ENCODE measurements around the gene CPED1.
"Not testable (repeated sequence)": the region's sequence is repeated elsewhere in the genome, so short reads cannot be mapped to it uniquely, and the experiment has no call there.

Gene CPED1

GRCh38 chr7:121183883-121184282 is 195.4 kb downstream of the CPED1 start:
- DNase-seq (ENCODE audit: low read depth in 2 of 2) = not testable (repeated sequence)

- DNase-seq (ENCODE audit: low read depth in 2 of 2) = no peak
These were observed 198.2 kb downstream of the CPED1 start for GRCh38 chr7:121186746-121187145.

GRCh38 chr7:121187222-121187621 is 198.7 kb downstream of the CPED1 start:
- no peak for DNase-seq (ENCODE audit: low read depth in 2 of 2)

- no peak for DNase-seq (ENCODE audit: low read depth in 2 of 2)
These were observed 199.2 kb downstream of the CPED1 start for GRCh38 chr7:121187676-121188075.

- no peak for DNase-seq (ENCODE audit: low read depth in 2 of 2)
These were observed 204.3 kb downstream of the CPED1 start for GRCh38 chr7:121192834-121193233.

DNA sequence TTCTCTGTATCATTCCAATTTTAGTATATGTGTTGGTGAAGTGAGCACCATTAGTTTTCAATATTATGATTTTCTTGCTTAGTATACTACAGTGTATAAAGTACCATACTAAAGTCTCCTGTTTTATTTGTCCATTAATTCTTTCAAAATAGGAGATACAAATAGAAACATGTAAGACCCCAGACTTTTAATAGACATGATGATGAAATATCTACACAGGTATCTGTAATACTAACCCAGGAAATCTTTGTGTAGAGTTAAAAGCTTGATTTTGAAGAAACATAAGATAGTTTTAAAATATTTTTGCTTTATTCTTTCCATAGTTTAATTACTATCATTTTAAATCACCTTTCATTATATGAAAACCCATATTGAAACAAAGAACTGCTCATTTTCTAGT is 206.5 kb downstream of the CPED1 start:
- DNase-seq (ENCODE audit: low read depth in 2 of 2) = no peak

GRCh38 chr7:121195874-121196273 is 207.4 kb downstream of the CPED1 start:
- no peak for DNase-seq (ENCODE audit: low read depth in 2 of 2)

- no peak for DNase-seq (ENCODE audit: low read depth in 2 of 2)
These were observed 207.8 kb downstream of the CPED1 start for GRCh38 chr7:121196286-121196685.

- no peak for DNase-seq (ENCODE audit: low read depth in 2 of 2)
These were observed 208.9 kb downstream of the CPED1 start for GRCh38 chr7:121197455-121197854.

DNA sequence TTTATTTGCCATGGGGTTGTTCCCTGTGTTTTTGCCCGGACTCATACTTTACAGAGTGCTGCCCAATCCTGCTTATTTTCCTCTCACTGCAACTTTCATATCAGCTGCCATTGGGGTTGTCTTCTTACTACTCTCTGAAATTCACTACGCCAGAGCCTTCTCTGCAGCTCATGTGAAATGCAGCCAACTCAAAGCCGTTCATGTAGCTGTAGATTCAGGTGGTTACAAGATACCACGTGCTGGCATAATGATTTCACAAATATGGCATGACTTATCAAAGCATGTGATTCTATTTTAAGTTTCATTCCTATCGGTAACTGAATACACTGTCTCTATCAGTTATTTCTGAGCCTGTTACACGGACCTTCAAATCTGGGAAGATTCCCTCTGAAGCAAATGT is 210.0 kb downstream of the CPED1 start:
- no peak for DNase-seq (ENCODE audit: low read depth in 2 of 2)

DNA sequence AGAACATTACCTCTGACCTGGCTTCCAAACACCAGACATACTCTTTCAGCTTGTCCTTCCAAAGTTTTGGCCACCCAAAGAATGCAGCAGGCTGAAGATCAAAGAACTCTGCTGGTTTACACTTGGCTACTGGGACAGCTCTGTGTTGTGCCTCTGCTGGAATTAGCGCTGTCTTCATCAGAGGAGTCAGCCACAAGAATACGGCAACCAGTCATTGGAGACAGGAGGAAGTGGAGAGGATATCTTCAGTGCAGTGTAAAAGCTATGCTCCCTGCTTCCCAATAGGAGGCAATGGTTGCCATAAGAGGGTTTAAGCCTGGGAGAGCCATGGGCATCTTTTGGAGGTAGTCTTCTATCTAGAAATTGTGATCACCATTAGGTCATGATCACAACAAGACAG is 213.6 kb downstream of the CPED1 start:
- DNase-seq (ENCODE audit: low read depth in 2 of 2) = no peak

DNA sequence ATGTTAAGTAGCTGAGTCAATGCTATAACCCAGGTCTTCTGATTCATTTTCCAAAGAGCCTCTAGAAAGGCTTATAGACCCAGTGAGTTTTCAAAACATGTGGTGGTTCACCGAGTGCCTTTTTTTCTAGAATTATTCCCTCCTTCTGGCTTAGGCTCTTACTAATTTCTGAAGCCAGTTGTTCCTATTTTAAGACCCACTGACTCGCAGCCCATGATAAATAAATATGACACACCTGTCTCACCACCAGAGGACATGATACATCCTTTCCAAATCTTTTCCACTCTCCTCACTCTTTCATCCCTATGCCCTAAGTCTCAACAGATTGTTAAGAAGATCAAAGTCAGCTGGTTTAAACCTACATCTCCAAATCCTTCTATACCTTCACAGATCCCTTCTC is 214.3 kb downstream of the CPED1 start:
- DNase-seq (ENCODE audit: low read depth in 2 of 2) = no peak

- DNase-seq (ENCODE audit: low read depth in 2 of 2) = no peak
These were observed 216.0 kb downstream of the CPED1 start for GRCh38 chr7:121204537-121204936.

DNA sequence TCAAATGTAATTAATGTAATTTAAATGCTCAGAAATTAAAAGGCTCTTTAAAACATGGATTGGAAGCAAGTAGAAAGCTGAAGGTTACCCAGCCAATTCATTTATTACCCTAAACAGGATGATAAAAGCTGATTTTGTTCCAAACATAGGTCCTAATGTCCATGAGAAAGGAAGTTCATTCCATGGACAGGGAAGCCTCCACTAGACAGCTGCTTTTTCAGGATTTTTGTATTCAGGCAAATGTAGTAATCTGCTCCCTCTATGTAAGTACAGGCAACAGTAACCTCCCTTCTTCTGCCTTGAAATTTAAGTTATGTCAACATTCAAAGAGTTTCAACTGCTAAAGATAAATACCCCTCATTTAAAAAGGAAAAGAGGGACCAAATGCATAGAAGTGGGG is 217.3 kb downstream of the CPED1 start:
- no peak for DNase-seq (ENCODE audit: low read depth in 2 of 2)

GRCh38 chr7:121211253-121211652 is 222.7 kb downstream of the CPED1 start:
- no peak for DNase-seq (ENCODE audit: low read depth in 2 of 2)

DNA sequence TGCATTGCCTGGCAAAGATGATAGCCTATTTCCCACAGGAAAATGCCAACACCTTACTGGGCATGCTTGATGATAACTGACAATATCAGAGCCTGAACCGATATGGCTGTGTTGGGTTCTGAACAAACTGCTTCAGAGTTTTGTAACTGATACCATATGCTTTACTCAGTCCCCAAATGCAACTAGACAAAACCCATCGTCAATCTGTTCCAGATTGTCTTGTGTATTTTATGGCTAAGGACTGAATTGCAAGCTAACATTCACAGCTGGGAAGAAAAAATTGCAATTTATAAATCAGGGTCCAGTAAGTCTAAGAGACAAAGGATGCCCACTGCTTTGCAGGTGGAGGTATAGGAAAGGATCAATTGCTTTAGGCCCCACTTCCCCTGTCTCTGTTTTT is 223.5 kb downstream of the CPED1 start:
- DNase-seq (ENCODE audit: low read depth in 2 of 2) = no peak

DNA sequence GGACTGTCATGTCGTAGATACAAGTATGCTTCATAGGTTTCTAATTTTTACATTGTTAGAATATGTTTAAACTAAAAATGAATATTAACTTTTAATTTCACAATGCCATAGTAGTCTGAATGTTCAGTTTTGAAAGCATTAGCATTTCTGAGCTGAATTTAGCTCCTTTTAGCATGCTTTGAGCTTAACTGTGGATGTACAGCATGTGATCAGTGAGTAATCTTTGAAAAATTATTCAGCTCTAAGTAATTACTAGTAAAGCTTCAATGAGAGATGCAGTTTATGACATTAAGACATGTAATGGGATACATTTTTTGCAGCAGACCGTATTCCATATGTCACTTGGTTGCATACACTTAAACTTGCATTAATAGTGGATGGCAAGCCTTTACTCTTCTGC is 226.1 kb downstream of the CPED1 start:
- no peak for DNase-seq (ENCODE audit: low read depth in 2 of 2)

GRCh38 chr7:121219026-121219425 is 230.5 kb downstream of the CPED1 start:
- no peak for DNase-seq (ENCODE audit: low read depth in 2 of 2)

DNA sequence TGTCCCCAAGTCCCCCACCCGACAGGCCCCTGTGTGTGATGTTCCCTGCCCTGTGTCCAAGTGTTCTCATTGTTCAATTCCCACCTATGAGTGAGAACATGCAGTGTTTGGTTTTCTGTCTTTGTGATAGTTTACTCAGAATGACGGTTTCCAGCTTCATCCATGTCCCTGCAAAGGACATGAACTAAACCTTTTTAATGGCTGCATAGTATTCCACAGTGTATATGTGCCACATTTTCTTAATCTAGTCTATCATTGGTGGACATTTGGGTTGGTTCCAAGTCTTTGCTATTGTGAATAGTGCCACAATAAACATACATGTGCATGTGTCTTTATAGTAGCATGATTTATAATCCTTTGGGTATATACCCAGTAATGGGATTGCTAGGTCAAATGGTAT is 232.6 kb downstream of the CPED1 start:
- not testable (repeated sequence) for DNase-seq (ENCODE audit: low read depth in 2 of 2)

- DNase-seq (ENCODE audit: low read depth in 2 of 2) = no peak
These were observed 240.3 kb downstream of the CPED1 start for GRCh38 chr7:121228779-121229178.

- DNase-seq (ENCODE audit: low read depth in 2 of 2) = no peak
These were observed 246.7 kb downstream of the CPED1 start for GRCh38 chr7:121235201-121235600.

DNA sequence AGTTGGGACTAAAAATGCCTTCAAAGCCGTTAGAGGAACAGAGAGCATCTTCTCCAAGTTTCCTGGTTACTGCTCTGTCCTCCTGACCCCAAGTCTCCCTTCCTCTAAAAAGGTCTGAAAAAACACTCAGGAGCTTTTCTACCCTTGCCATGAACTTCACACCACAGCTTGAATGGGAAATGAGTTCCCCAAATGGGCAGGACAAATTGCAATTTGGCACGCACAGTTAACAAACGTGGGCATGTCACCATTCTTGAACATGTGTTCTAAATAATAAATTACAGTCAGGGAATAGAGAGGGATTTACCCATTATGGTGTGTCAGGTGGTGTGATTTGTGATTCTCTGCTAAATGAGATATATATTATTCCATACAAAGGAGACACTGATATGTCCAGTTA is 249.1 kb downstream of the CPED1 start:
- no peak for DNase-seq (ENCODE audit: low read depth in 2 of 2)

- DNase-seq (ENCODE audit: low read depth in 2 of 2) = no peak
These were observed 255.8 kb downstream of the CPED1 start for GRCh38 chr7:121244120-121244870.

GRCh38 chr7:121251367-121251766 is 262.9 kb downstream of the CPED1 start:
- DNase-seq (ENCODE audit: low read depth in 2 of 2) = not testable (repeated sequence)
